22Rv1 (cell line): ENCODE data around the gene SELENOW.
"Not testable (repeated sequence)": the region's sequence is repeated elsewhere in the genome, so short reads cannot be mapped to it uniquely, and the experiment has no call there.

Source experiments
- H3K27ac ChIP-seq: fragments of 450-650 bp; 2 replicates; pipeline ENCODE4 v1.5.1; 2017
- CTCF ChIP-seq: fragments of 450-650 bp; IDR thresholded peaks from 2 replicates; pipeline ENCODE4 v1.5.1; 2017; ENCODE audit warnings: mild to moderate bottlenecking
- ZFX ChIP-seq: fragments of 450-650 bp; IDR thresholded peaks from 2 replicates; pipeline ENCODE4 v1.6.1; 2017; ENCODE audit warnings: antibody characterized with exemption, borderline replicate concordance

Gene SELENOW

GRCh38 chr19:47805313-47805712, 26.8 kb downstream of the SELENOW start:
- no peak overlapping the region for H3K27ac ChIP-seq
- TF ChIP-seq CTCF: no peak
- no peak for TF ChIP-seq ZFX

- H3K27ac ChIP-seq: no peak overlapping the region
- TF ChIP-seq CTCF (no peak), ZFX (no peak)
Observed at GRCh38 chr19:47806435-47806834, 27.9 kb downstream of the SELENOW start.

- H3K27ac ChIP-seq: no peak overlapping the region
Observed at GRCh38 chr19:47813304-47813994, 34.9 kb downstream of the SELENOW start.

GRCh38 chr19:47813995-47814328, 35.5 kb downstream of the SELENOW start:
- TF ChIP-seq CTCF (peak; percentile 59), ZFX (no peak)
- no peak overlapping the region for H3K27ac ChIP-seq

More at GRCh38 chr19:47813304-47813994, 34.9 kb downstream of the SELENOW start:
- TF ChIP-seq ZFX (no peak), CTCF (peak; percentile 82)

GRCh38 chr19:47816270-47816669, 37.8 kb downstream of the SELENOW start:
- H3K27ac ChIP-seq: not testable (repeated sequence)

- not testable (repeated sequence) for H3K27ac ChIP-seq
Observed at GRCh38 chr19:47818221-47818620, 39.7 kb downstream of the SELENOW start.

- no peak for TF ChIP-seq ZFX
- no peak for TF ChIP-seq CTCF
- no peak overlapping the region for H3K27ac ChIP-seq
Observed at GRCh38 chr19:47819858-47820257, 41.4 kb downstream of the SELENOW start.

- TF ChIP-seq ZFX (no peak), CTCF (no peak)
Observed at GRCh38 chr19:47820410-47820809, 41.9 kb downstream of the SELENOW start.

More at GRCh38 chr19:47820410-47820809, 41.9 kb downstream of the SELENOW start:
- H3K27ac ChIP-seq: no peak overlapping the region
